Mammary epithelial cell (primary cell): ENCODE measurements around the gene SLC25A11.

Experiments used
- EZH2 ChIP-seq: IDR thresholded peaks from 2 replicates; pipeline ENCODE4 v1.6.1; 2012; ENCODE audit warnings: low read length, inconsistent platforms, borderline replicate concordance
- TF ChIP-seq, protein P1 (sequence below), 2 donors: IDR thresholded peaks in 1 of 2; conservative IDR thresholded peaks in 1 of 2; 2 replicates each; pipeline ENCODE4 v1.5.1; 2011 to 2012; ENCODE audit warnings: inconsistent platforms in 2 of 2, low read length in 2 of 2, mild to moderate bottlenecking in 2 of 2, control low read depth in 1 of 2, low read depth in 1 of 2; ENCODE audit not compliant: insufficient read depth in 1 of 2; ENCODE audit errors: extremely low read depth in 1 of 2

GRCh38 chr17:4887581-4887980 lies 52.3 kb downstream of the SLC25A11 start:
- TF ChIP-seq, protein P1, sequence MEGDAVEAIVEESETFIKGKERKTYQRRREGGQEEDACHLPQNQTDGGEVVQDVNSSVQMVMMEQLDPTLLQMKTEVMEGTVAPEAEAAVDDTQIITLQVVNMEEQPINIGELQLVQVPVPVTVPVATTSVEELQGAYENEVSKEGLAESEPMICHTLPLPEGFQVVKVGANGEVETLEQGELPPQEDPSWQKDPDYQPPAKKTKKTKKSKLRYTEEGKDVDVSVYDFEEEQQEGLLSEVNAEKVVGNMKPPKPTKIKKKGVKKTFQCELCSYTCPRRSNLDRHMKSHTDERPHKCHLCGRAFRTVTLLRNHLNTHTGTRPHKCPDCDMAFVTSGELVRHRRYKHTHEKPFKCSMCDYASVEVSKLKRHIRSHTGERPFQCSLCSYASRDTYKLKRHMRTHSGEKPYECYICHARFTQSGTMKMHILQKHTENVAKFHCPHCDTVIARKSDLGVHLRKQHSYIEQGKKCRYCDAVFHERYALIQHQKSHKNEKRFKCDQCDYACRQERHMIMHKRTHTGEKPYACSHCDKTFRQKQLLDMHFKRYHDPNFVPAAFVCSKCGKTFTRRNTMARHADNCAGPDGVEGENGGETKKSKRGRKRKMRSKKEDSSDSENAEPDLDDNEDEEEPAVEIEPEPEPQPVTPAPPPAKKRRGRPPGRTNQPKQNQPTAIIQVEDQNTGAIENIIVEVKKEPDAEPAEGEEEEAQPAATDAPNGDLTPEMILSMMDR (conservative IDR thresholded peaks at IDR 0.05 in 1 of 2, IDR thresholded peaks at IDR 0.05 in 1 of 2; ENCODE audit: extremely low read depth in 1 of 2, insufficient read depth in 1 of 2, low read depth in 1 of 2, low read length in 2 of 2): no peak
- TF ChIP-seq EZH2: no peak
